ENCODE results near the gene LDLRAD3. TPM values are rescaled to one million over a fixed set of nuclear protein-coding genes. Genes with fewer than 3 reads are reported as not detected.

The LDLRAD3 gene
- polyA plus RNA-seq, 1 of the 3 experiments (the other 2 are of a cell fraction) = 10.6 TPM

DNA sequence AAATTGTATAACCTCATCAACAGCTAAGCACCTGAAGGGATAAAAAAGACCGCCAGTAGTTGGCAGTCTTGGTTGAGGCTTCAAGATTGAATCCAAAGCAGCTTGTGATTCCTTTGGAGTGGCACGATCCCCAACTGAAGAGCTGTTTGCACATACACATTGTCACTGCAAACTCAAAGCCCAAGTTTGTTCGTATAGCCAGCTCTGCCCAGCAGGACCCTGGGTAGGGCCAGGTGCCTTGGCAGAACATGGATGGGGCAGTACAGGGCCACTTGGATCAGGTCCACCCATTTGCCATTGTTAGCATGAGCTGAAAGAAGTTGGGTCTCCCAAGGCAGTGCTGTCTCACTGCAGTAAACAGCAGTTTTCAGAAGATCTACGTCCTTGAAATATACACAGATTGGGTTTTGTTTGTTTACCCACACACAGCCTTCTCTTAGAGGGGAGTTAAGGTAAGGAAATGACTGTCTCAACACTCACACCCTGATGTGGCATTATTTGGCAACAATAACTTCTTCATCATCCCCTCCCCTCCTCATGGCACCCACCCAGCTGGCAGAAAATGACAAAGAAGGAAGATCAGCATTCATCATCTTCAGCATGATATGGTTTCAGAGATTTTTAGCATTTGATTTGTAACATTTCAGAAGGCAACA is 212.4 kb downstream of the LDLRAD3 start:
- no peak overlapping the region for H3K4me3 ChIP-seq (ENCODE audit: low read depth in 2 of 2, low read length in 1 of 2)
- WGBS (ENCODE audit: low lambda C conversion rate) = 69% methylated on average over 3 of the region's 4 CpGs
- no peak overlapping the region for H3K9ac ChIP-seq
- no peaks in the 10 kb centered on the region for H3K27me3 ChIP-seq (ENCODE audit: insufficient read depth)
- no peaks in the 10 kb centered on the region for H4K20me1 ChIP-seq (ENCODE audit: insufficient read depth)
- no peaks in the 10 kb centered on the region for H3K9me2 ChIP-seq
- CTCF ChIA-PET = interaction anchor here (0.6 to 3.2 kb wide), 7 partner anchors 24 to 334 kb away, joined by 3 to 18 read pairs (median 4); no protein-coding TSS in a partner anchor
- no peaks in the 10 kb centered on the region for H3K79me2 ChIP-seq (ENCODE audit: insufficient read depth)
- no peaks in the 10 kb centered on the region for H3K9me3 ChIP-seq
- no peak overlapping the region for H2AFZ ChIP-seq (ENCODE audit: low read depth)
- DNase-seq = no peak
- peak overlapping the region; percentile 25; the same call in 1 of the 2 replicates for H3K4me2 ChIP-seq
- peaks cover 0 to 2% of the 10 kb centered on the region in 2 experiments for H3K36me3 ChIP-seq (replicated peaks in 1 of 2; ENCODE audit: control insufficient read depth in 1 of 2, insufficient read depth in 2 of 2, low read length in 1 of 2)
- H3K4me1 ChIP-seq (ENCODE audit: control insufficient read depth in 1 of 2, insufficient read depth in 2 of 2, low read depth in 1 of 2, low read length in 1 of 2) = peaks cover 21 to 28% of the 10 kb centered on the region in 2 experiments; a peak in 3 of 4 replicates
- TF ChIP-seq FOSL2 (IDR thresholded peaks at IDR 0.05; ENCODE audit: borderline replicate concordance, low read depth) (peak; percentile 36; the same call in 1 of the 2 replicates), RAD21 (IDR thresholded peaks at IDR 0.05; ENCODE audit: low read length) (no peak), YY1 (IDR thresholded peaks at IDR 0.05; ENCODE audit: low read depth) (no peak), EP300 (IDR thresholded peaks at IDR 0.05; ENCODE audit: borderline replicate concordance in 1 of 2, low read depth in 1 of 2, low read length in 1 of 2) (peak in 1 of 2 experiments; percentile 63; a peak in 2 of 4 replicates), TEAD4 (IDR thresholded peaks at IDR 0.05; ENCODE audit: borderline replicate concordance, insufficient read depth) (peak; percentile 42; the same call in 1 of the 2 replicates), NFIC (IDR thresholded peaks at IDR 0.05; ENCODE audit: borderline replicate concordance) (peak; percentile 93), JUND (IDR thresholded peaks at IDR 0.05) (peak; percentile 67), TCF12 (IDR thresholded peaks at IDR 0.05) (peak; percentile 77)
- TF ChIP-seq, protein P1, sequence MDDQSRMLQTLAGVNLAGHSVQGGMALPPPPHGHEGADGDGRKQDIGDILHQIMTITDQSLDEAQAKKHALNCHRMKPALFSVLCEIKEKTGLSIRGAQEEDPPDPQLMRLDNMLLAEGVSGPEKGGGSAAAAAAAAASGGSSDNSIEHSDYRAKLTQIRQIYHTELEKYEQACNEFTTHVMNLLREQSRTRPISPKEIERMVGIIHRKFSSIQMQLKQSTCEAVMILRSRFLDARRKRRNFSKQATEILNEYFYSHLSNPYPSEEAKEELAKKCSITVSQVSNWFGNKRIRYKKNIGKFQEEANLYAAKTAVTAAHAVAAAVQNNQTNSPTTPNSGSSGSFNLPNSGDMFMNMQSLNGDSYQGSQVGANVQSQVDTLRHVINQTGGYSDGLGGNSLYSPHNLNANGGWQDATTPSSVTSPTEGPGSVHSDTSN (IDR thresholded peaks at IDR 0.05) = peak; percentile 92
- no peaks in the 10 kb centered on the region for H3F3A ChIP-seq (replicated peaks; ENCODE audit: insufficient read depth)
- POLR2A ChIA-PET = no interaction called here
- H3K27ac ChIP-seq (ENCODE audit: low read depth in 2 of 2, low read length in 1 of 2) = peak overlapping the region; percentile 46 to 58; a peak in 3 of 4 replicates

DNA sequence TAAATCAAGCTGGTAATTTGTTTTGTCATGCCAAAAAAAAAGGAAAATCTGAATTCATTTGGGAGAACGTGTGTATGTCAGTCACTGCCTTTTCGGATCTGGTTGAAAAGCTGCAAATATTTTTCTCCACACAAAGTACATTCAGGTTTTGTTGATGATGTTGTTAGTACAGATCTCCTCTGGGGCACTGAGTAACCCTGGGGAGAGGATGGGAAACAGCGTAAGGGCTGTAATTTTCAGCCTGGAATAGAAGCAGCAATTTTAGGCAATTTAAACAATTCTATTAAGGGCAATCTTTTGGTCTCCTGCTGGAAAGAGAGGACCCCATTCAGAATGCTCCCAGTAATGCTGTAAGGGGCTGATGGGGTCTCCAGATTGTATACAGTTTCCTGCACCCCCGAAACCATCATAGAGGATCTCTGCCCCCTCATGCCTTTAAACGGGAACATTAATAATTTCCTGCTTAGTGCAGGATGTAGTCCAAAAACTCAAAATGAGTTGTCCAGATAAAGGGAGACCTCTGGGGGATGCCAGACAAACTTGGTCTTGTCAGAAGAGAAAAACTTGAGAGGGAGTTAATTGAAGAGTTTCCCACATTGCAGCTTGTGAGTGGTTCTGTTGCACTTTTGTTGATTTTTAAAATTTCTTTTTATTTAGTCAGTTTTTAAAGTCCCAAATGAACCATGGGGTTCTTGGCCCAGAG is 213.1 kb downstream of the LDLRAD3 start:
- DNase-seq = no peak
- H3K9ac ChIP-seq = no peak overlapping the region
- ChIA-PET POLR2A (no interaction called here), CTCF (interaction anchor here (1.0 to 1.6 kb wide), 5 partner anchors 25 to 335 kb away, joined by 3 to 4 read pairs (median 3); no protein-coding TSS in a partner anchor)
- no peaks in the 10 kb centered on the region for H3F3A ChIP-seq (replicated peaks; ENCODE audit: insufficient read depth)
- H3K79me2 ChIP-seq (ENCODE audit: insufficient read depth) = no peaks in the 10 kb centered on the region
- H3K27ac ChIP-seq (ENCODE audit: low read depth in 2 of 2, low read length in 1 of 2) = peak overlapping the region; percentile 46 to 60; a peak in 2 of 4 replicates
- no peak overlapping the region for H3K4me3 ChIP-seq (ENCODE audit: low read depth in 2 of 2, low read length in 1 of 2)
- no peaks in the 10 kb centered on the region for H4K20me1 ChIP-seq (ENCODE audit: insufficient read depth)
- H2AFZ ChIP-seq (ENCODE audit: low read depth) = no peak overlapping the region
- TF ChIP-seq, protein P2, sequence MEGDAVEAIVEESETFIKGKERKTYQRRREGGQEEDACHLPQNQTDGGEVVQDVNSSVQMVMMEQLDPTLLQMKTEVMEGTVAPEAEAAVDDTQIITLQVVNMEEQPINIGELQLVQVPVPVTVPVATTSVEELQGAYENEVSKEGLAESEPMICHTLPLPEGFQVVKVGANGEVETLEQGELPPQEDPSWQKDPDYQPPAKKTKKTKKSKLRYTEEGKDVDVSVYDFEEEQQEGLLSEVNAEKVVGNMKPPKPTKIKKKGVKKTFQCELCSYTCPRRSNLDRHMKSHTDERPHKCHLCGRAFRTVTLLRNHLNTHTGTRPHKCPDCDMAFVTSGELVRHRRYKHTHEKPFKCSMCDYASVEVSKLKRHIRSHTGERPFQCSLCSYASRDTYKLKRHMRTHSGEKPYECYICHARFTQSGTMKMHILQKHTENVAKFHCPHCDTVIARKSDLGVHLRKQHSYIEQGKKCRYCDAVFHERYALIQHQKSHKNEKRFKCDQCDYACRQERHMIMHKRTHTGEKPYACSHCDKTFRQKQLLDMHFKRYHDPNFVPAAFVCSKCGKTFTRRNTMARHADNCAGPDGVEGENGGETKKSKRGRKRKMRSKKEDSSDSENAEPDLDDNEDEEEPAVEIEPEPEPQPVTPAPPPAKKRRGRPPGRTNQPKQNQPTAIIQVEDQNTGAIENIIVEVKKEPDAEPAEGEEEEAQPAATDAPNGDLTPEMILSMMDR (IDR thresholded peaks at IDR 0.05) = 0 out of 2 replicates have a peak, but pooled peaks have one; percentile 12
- TF ChIP-seq JUND (IDR thresholded peaks at IDR 0.05) (no peak), EP300 (IDR thresholded peaks at IDR 0.05; ENCODE audit: borderline replicate concordance in 1 of 2, low read depth in 1 of 2, low read length in 1 of 2) (no peak)
- peaks cover 25 to 34% of the 10 kb centered on the region in 2 experiments; a peak in 3 of 4 replicates for H3K4me1 ChIP-seq (ENCODE audit: control insufficient read depth in 1 of 2, insufficient read depth in 2 of 2, low read depth in 1 of 2, low read length in 1 of 2)
- WGBS (ENCODE audit: low lambda C conversion rate) = 48% methylated on average over 5 of the region's 5 CpGs
- H3K9me3 ChIP-seq = no peaks in the 10 kb centered on the region
- H3K27me3 ChIP-seq (ENCODE audit: insufficient read depth) = no peaks in the 10 kb centered on the region
- H3K9me2 ChIP-seq = no peaks in the 10 kb centered on the region
- peak overlapping the region; percentile 25; the same call in 1 of the 2 replicates for H3K4me2 ChIP-seq
- H3K36me3 ChIP-seq (replicated peaks in 1 of 2; ENCODE audit: control insufficient read depth in 1 of 2, insufficient read depth in 2 of 2, low read length in 1 of 2) = peaks cover 0 to 2% of the 10 kb centered on the region in 2 experiments

Data from SK-N-SH (cell line).